ENCODE data around the gene YRDC. TPM values are rescaled to one million over a fixed set of nuclear protein-coding genes. Genes with fewer than 3 reads are reported as not detected.

Gene YRDC
- total and polyA plus RNA-seq, 2 donors from 2014 or later = 9.0 to 11.0 TPM

- FAIRE-seq (no peak), DNase-seq (no peak)
- Histone ChIP-seq H3K9ac (ENCODE audit: low read length in 3 of 3) (no peak overlapping the region), H3K4me3 (ENCODE audit: low read length in 3 of 3) (no peak overlapping the region), H3K27ac (ENCODE audit: low read depth in 2 of 2, low read length in 2 of 2) (no peak overlapping the region), H3K27me3 (ENCODE audit: control insufficient read depth, insufficient read depth, low read length) (no peaks in the 10 kb centered on the region), H3K36me3 (ENCODE audit: control insufficient read depth in 2 of 3, insufficient read depth in 3 of 3, low read length in 3 of 3) (no peaks in the 10 kb centered on the region), H3K9me3 (ENCODE audit: control insufficient read depth in 2 of 3, insufficient read depth in 1 of 3, low read length in 3 of 3) (no peaks in the 10 kb centered on the region), H3K4me1 (ENCODE audit: control insufficient read depth in 2 of 3, insufficient read depth in 2 of 3, low read depth in 1 of 3, low read length in 3 of 3) (peaks cover 0 to 11% (median 10%) of the 10 kb centered on the region in 3 donors)
- intact Hi-C loops (cut with DNase I) = no loop called here
- no peak for TF ChIP-seq CTCF (IDR thresholded peaks at IDR 0.05; ENCODE audit: borderline replicate concordance, extremely low read depth, insufficient read depth)
These were observed 37.8 kb upstream of the YRDC start for GRCh38 chr1:37845786-37846185.

GRCh38 chr1:37845049-37845646 lies 37.1 kb upstream of the YRDC start:
- intact Hi-C loops (cut with DNase I) = no loop called here
- H3K4me3 ChIP-seq (ENCODE audit: low read length in 3 of 3) = no peak overlapping the region
- no peak for FAIRE-seq
- no peak for TF ChIP-seq CTCF (IDR thresholded peaks at IDR 0.05; ENCODE audit: borderline replicate concordance, extremely low read depth, insufficient read depth)
- peaks cover 0 to 11% (median 10%) of the 10 kb centered on the region in 3 donors for H3K4me1 ChIP-seq (ENCODE audit: control insufficient read depth in 2 of 3, insufficient read depth in 2 of 3, low read depth in 1 of 3, low read length in 3 of 3)
- H3K27ac ChIP-seq (ENCODE audit: low read depth in 2 of 2, low read length in 2 of 2) = no peak overlapping the region
- no peak overlapping the region for H3K9ac ChIP-seq (ENCODE audit: low read length in 3 of 3)
- no peak for DNase-seq
- no peaks in the 10 kb centered on the region for H3K9me3 ChIP-seq (ENCODE audit: control insufficient read depth in 2 of 3, insufficient read depth in 1 of 3, low read length in 3 of 3)
- H3K36me3 ChIP-seq (ENCODE audit: control insufficient read depth in 2 of 3, insufficient read depth in 3 of 3, low read length in 3 of 3) = no peaks in the 10 kb centered on the region
- H3K27me3 ChIP-seq (ENCODE audit: control insufficient read depth, insufficient read depth, low read length) = no peaks in the 10 kb centered on the region

- Histone ChIP-seq H3K36me3 (ENCODE audit: control insufficient read depth in 2 of 3, insufficient read depth in 3 of 3, low read length in 3 of 3) (peaks cover 2 to 4% (median 3%) of the 10 kb centered on the region in 3 donors), H3K4me1 (ENCODE audit: control insufficient read depth in 2 of 3, insufficient read depth in 2 of 3, low read depth in 1 of 3, low read length in 3 of 3) (peaks cover 0 to 11% (median 10%) of the 10 kb centered on the region in 3 donors), H3K27ac (ENCODE audit: low read depth in 2 of 2, low read length in 2 of 2) (no peak overlapping the region), H3K27me3 (ENCODE audit: control insufficient read depth, insufficient read depth, low read length) (no peaks in the 10 kb centered on the region), H3K9me3 (ENCODE audit: control insufficient read depth in 2 of 3, insufficient read depth in 1 of 3, low read length in 3 of 3) (no peaks in the 10 kb centered on the region), H3K9ac (ENCODE audit: low read length in 3 of 3) (no peak overlapping the region), H3K4me3 (ENCODE audit: low read length in 3 of 3) (no peak overlapping the region)
- TF ChIP-seq CTCF (IDR thresholded peaks at IDR 0.05; ENCODE audit: borderline replicate concordance, extremely low read depth, insufficient read depth) = no peak
- intact Hi-C loops (cut with DNase I) = no loop called here
- FAIRE-seq (no peak), DNase-seq (peak in 1 of 5 donors; percentile 3)
These were observed 36.5 kb upstream of the YRDC start for GRCh38 chr1:37844536-37844935.

- Histone ChIP-seq H3K27me3 (ENCODE audit: control insufficient read depth, insufficient read depth, low read length) (no peaks in the 10 kb centered on the region), H3K9me3 (ENCODE audit: control insufficient read depth in 2 of 3, insufficient read depth in 1 of 3, low read length in 3 of 3) (no peaks in the 10 kb centered on the region), H3K27ac (ENCODE audit: low read depth in 2 of 2, low read length in 2 of 2) (no peak overlapping the region), H3K9ac (ENCODE audit: low read length in 3 of 3) (no peak overlapping the region), H3K4me3 (ENCODE audit: low read length in 3 of 3) (no peak overlapping the region), H3K36me3 (ENCODE audit: control insufficient read depth in 2 of 3, insufficient read depth in 3 of 3, low read length in 3 of 3) (peaks cover 8 to 18% (median 10%) of the 10 kb centered on the region in 3 donors), H3K4me1 (ENCODE audit: control insufficient read depth in 2 of 3, insufficient read depth in 2 of 3, low read depth in 1 of 3, low read length in 3 of 3) (peaks cover 0 to 11% (median 10%) of the 10 kb centered on the region in 3 donors)
- TF ChIP-seq CTCF (IDR thresholded peaks at IDR 0.05; ENCODE audit: borderline replicate concordance, extremely low read depth, insufficient read depth) = no peak
- intact Hi-C loops (cut with DNase I) = no loop called here
- FAIRE-seq = no peak
- no peak for DNase-seq
These were observed 33.6 kb upstream of the YRDC start for GRCh38 chr1:37841652-37842051.
